Measurements from ENCODE around the gene AP1G2.

DNA sequence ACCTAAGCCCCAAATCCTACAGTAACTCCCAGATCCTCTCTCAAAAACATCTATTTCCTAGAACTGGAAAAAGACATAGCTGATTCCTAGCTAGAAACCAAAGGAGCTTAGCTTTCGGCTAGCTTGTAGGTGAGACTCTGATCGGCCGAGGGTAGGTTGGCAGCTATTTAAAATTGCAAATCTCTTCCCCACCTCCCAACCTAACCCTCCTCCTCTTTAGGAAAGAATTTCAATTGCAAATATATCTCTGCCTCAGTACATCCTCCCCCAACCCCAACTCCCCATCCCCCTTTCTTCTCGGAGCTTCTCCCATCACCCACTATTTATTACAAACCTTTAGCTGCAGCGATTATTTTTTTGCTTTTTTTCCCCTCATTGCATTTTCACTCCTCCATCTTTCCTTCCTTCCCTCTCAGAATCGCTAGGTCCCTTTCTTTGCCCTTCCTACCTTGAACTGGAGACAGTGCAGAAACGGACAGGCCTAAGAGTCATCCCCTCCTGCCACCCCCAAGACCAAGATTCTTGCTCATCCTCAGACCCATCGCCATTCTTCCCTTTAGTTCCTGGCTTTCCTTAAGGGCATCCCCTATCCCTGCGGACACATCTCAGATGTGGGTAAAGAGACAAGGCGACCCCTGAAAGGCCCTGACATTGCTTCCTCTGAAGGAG lies 29.4 kb downstream of the AP1G2 start:
- no peak for TF ChIP-seq POLR2A (IDR thresholded peaks at IDR 0.05; ENCODE audit: low read depth, low read length)
- TF ChIP-seq POLR2AphosphoS5 (IDR thresholded peaks at IDR 0.05; ENCODE audit: low read depth, low read length), result no peak
- no peak for TF ChIP-seq TAF1 (IDR thresholded peaks at IDR 0.05; ENCODE audit: low read depth, low read length)
- TF ChIP-seq POU2F2 (IDR thresholded peaks at IDR 0.05; ENCODE audit: low read depth, low read length), result no peak

Measured in GM12891 (cell line).